Measurements from ENCODE around the gene ZNF394. TPM values are rescaled to one million over a fixed set of nuclear protein-coding genes. Genes with fewer than 3 reads are reported as not detected.
"Not testable (repeated sequence)": the region's sequence is repeated elsewhere in the genome, so short reads cannot be mapped to it uniquely, and the experiment has no call there.

Gene ZNF394
- 15.2 and 25.9 TPM in 2 replicates for total RNA-seq

DNA sequence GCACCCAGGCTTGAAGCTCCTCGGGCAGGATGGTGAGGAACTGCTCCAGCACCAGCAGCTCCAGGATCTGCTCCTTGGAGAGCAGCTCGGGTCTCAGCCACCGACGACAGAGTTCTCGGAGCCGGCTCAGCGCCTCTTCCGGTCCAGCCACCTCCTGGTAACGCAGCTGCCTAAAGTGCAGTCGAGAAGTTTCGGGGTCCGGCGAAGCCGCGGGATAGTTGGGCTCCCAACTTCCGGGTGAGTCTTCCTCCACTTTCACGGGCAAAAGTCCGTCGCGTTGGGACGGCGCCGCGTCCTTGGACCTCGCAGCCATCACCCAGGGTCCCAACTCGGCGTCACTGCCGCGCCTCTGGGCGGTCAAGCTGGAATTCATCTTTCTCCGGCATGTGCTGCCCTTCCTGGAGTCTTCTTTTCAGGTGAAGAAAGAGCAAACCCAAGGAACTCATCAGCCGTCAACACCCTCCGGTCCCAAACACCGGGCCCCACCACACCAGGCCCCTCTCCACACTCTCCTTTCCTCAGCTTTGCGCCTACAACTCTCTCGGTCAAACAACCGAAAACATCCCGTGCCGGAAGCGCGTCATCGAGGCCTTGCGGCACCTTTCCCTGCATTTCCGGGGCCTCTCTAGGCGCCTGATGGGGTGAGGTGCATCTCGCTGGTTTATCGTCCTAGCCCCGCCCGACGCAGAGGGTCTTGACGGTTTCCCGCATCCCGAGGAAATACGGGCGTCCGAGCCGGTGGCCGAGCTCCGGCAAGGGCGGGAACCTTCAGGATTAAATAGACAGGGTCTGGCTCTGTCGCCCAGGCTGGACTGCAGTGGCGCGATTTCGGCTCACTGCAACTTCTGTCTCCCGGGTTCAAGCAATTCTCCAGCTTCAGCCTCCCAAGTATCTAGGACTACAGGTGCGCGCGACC is at the start of gene ZNF394:
Gene ZNF394, minus strand, starts transcription at position 561 of the 916 bp plus-strand sequence. Its CDS starts 188 bp downstream, at position 373.
- H3K27me3 ChIP-seq (ENCODE audit: control insufficient read depth, insufficient read depth, low read length), result no peaks in the 10 kb centered on the region
- H3K36me3 ChIP-seq (ENCODE audit: control insufficient read depth, insufficient read depth, low read length), result no peaks in the 10 kb centered on the region
- TF ChIP-seq CTCF (IDR thresholded peaks at IDR 0.05; ENCODE audit: insufficient read depth, low read length, poor library complexity, severe bottlenecking), result no peak

GRCh38 chr7:99549545-99549944 is 49.5 kb upstream of the ZNF394 start:
- DNase-seq (ENCODE audit: low read depth); H3K36me3 ChIP-seq (ENCODE audit: control insufficient read depth, insufficient read depth, low read length); H3K27me3 ChIP-seq (ENCODE audit: control insufficient read depth, insufficient read depth, low read length); H3K4me3 ChIP-seq (ENCODE audit: low read depth, low read length): not testable (repeated sequence)

More for the DNA sequence above, at the start of gene ZNF394:
- DNase-seq (ENCODE audit: low read depth), result peak; percentile 71
- H3K4me3 ChIP-seq (ENCODE audit: low read depth, low read length), result peak within 1 kb of the TSS; percentile 97

GRCh38 chr7:99545308-99545707 is 45.2 kb upstream of the ZNF394 start:
- H3K4me3 ChIP-seq (ENCODE audit: low read depth, low read length); H3K36me3 ChIP-seq (ENCODE audit: control insufficient read depth, insufficient read depth, low read length); H3K27me3 ChIP-seq (ENCODE audit: control insufficient read depth, insufficient read depth, low read length); DNase-seq (ENCODE audit: low read depth): not testable (repeated sequence)

- no peak for TF ChIP-seq CTCF (IDR thresholded peaks at IDR 0.05; ENCODE audit: insufficient read depth, low read length, poor library complexity, severe bottlenecking)
- Histone ChIP-seq H3K27me3 (ENCODE audit: control insufficient read depth, insufficient read depth, low read length) (no peaks in the 10 kb centered on the region), H3K36me3 (ENCODE audit: control insufficient read depth, insufficient read depth, low read length) (peaks cover 2% of the 10 kb centered on the region), H3K4me3 (ENCODE audit: low read depth, low read length) (no peak overlapping the region)
- no peak for DNase-seq (ENCODE audit: low read depth)
Observed at GRCh38 chr7:99543916-99544315, 43.8 kb upstream of the ZNF394 start.

GRCh38 chr7:99543081-99543671 is 43.1 kb upstream of the ZNF394 start:
- H3K27me3 ChIP-seq (ENCODE audit: control insufficient read depth, insufficient read depth, low read length), result no peaks in the 10 kb centered on the region
- DNase-seq (ENCODE audit: low read depth), result no peak
- peaks cover under 1% of the 10 kb centered on the region for H3K36me3 ChIP-seq (ENCODE audit: control insufficient read depth, insufficient read depth, low read length)
- no peak overlapping the region for H3K4me3 ChIP-seq (ENCODE audit: low read depth, low read length)
- TF ChIP-seq CTCF (IDR thresholded peaks at IDR 0.05; ENCODE audit: insufficient read depth, low read length, poor library complexity, severe bottlenecking), result no peak

DNA sequence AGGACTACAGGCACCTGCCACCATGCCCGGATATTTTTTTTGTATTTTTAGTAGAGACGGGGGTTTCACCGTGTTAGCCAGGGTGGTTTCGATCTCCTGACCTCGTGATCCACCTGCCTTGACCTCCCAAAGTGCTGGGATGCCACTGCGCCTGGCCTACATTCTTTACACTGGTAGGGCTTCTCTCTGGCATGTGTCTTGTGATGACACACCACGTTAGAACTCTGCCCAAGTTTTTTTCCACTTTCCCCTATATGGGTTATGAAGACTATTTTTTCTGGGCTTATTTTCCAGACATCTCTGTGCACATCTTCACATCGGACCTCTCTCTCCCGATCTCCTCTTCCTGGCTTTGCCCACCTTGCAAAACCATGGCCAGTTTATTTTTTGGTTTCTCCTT is 41.1 kb upstream of the ZNF394 start:
- Histone ChIP-seq H3K27me3 (ENCODE audit: control insufficient read depth, insufficient read depth, low read length) (no peaks in the 10 kb centered on the region), H3K36me3 (ENCODE audit: control insufficient read depth, insufficient read depth, low read length) (no peaks in the 10 kb centered on the region), H3K4me3 (ENCODE audit: low read depth, low read length) (no peak overlapping the region)
- no peak for TF ChIP-seq CTCF (IDR thresholded peaks at IDR 0.05; ENCODE audit: insufficient read depth, low read length, poor library complexity, severe bottlenecking)
- DNase-seq (ENCODE audit: low read depth), result no peak
